HK-2 (cell line): ENCODE data around the gene IGF2BP1.

ENCODE experiments used
- DNase-seq: peaks from one replicate; pipeline ENCODE4 v3.0.0-alpha.2; 2018; ENCODE audit not compliant: unreplicated experiment

Gene IGF2BP1

GRCh38 chr17:48997103-48997826, at the start of gene IGF2BP1:
IGF2BP1 (plus strand) TSS chr17:48997385; CDS start chr17:48997746, 361 bp downstream.
- DNase-seq, result peak; percentile 76

- no peak for DNase-seq
These were observed 45.6 kb upstream of the IGF2BP1 start for GRCh38 chr17:48951572-48951971.

GRCh38 chr17:48952904-48953303, 44.3 kb upstream of the IGF2BP1 start:
- no peak for DNase-seq

- no peak for DNase-seq
These were observed 42.9 kb upstream of the IGF2BP1 start for GRCh38 chr17:48954300-48954755.

GRCh38 chr17:48960834-48961515, 36.2 kb upstream of the IGF2BP1 start:
- DNase-seq, result no peak

GRCh38 chr17:48961516-48962233, 35.5 kb upstream of the IGF2BP1 start:
- peak; percentile 77 for DNase-seq

- DNase-seq, result no peak
These were observed 27.0 kb upstream of the IGF2BP1 start for GRCh38 chr17:48970224-48970623.

GRCh38 chr17:48970865-48971687, 26.1 kb upstream of the IGF2BP1 start:
- no peak for DNase-seq

- no peak for DNase-seq
These were observed 24.5 kb upstream of the IGF2BP1 start for GRCh38 chr17:48972749-48973097.

GRCh38 chr17:48973806-48974205, 23.4 kb upstream of the IGF2BP1 start:
- no peak for DNase-seq

- DNase-seq, result no peak
These were observed 15.2 kb upstream of the IGF2BP1 start for GRCh38 chr17:48981927-48982539.

- DNase-seq, result no peak
These were observed 11.5 kb upstream of the IGF2BP1 start for GRCh38 chr17:48985436-48986245.

- no peak for DNase-seq
These were observed 8.1 kb upstream of the IGF2BP1 start for GRCh38 chr17:48989100-48989499.

- no peak for DNase-seq
These were observed 6.3 kb upstream of the IGF2BP1 start for GRCh38 chr17:48990882-48991357.

GRCh38 chr17:48992444-48992843, 4.7 kb upstream of the IGF2BP1 start:
- DNase-seq, result no peak

GRCh38 chr17:48993305-48993704, 3.9 kb upstream of the IGF2BP1 start:
- no peak for DNase-seq

- no peak for DNase-seq
These were observed 3.2 kb upstream of the IGF2BP1 start for GRCh38 chr17:48993951-48994350.

- no peak for DNase-seq
These were observed 2.5 kb upstream of the IGF2BP1 start for GRCh38 chr17:48994549-48995303.

GRCh38 chr17:48995304-48995973, 1.7 kb upstream of the IGF2BP1 start:
- peak; percentile 31 for DNase-seq
